Sigmoid colon (tissue), 7 donors: ENCODE data around the gene PLA2G5. TPM values are rescaled to one million over a fixed set of nuclear protein-coding genes. Genes with fewer than 3 reads are reported as not detected.
A peak's percentile ranks its signal among the peaks of the same experiment; 100 is the strongest.

ENCODE experiments used
- DNase-seq: peaks from one replicate; pipeline ENCODE4 v3.0.0-alpha.2; 2019
- H3K27ac ChIP-seq, 4 donors: fragments of 200-600 bp; sonication (generic); one replicate each; pipeline ENCODE4 v1.5.1; 2016 to 2019; ENCODE audit warnings: mild to moderate bottlenecking in 1 of 4
- H3K27me3 ChIP-seq, 3 donors: fragments of 200-600 bp; sonication (generic); one replicate each; pipeline ENCODE4 v1.5.1; 2019; ENCODE audit warnings: mild to moderate bottlenecking in 1 of 3
- H3K36me3 ChIP-seq, 4 donors: fragments of 200-600 bp; sonication (generic); one replicate each; pipeline ENCODE4 v1.5.1; 2016 to 2019
- H3K4me1 ChIP-seq, 4 donors: fragments of 200-600 bp; sonication (generic); one replicate each; pipeline ENCODE4 v1.5.1; 2017 to 2019
- H3K4me3 ChIP-seq, 4 donors: fragments of 200-600 bp; sonication (generic); one replicate each; pipeline ENCODE4 v1.5.1; 2017 to 2019; ENCODE audit warnings: mild to moderate bottlenecking in 2 of 4, moderate library complexity in 1 of 4
- H3K9me3 ChIP-seq, 4 donors: fragments of 200-600 bp in 3 of 4; sonication (generic) in 3 of 4; one replicate each; pipeline versions ENCODE4 v1.5.1 to v1.6.1; 2013 to 2019
- EP300 ChIP-seq, 4 donors: sonication (generic); formaldehyde crosslinking; IDR thresholded peaks; one replicate each; pipeline ENCODE4 v1.6.1; 2017; ENCODE audit warnings: antibody characterized with exemption in 4 of 4
- POLR2A ChIP-seq, 2 donors: fragments of 450-650 bp; IDR thresholded peaks; one replicate each; pipeline ENCODE4 v1.6.1; 2016; ENCODE audit warnings: antibody characterized with exemption in 2 of 2, mild to moderate bottlenecking in 2 of 2, moderate library complexity in 2 of 2
- POLR2AphosphoS5 ChIP-seq, 4 donors: sonication (generic); formaldehyde crosslinking; IDR thresholded peaks; one replicate each; pipeline ENCODE4 v1.6.1; 2017; ENCODE audit warnings: antibody characterized with exemption in 4 of 4
- WGBS, 2 donors: extraction: QIAGEN DNeasy Blood & Tissue Kit; methylation state at CpG; one replicate each; pipeline ENCODE4 v1.1.7; 2013; 5-methylcytosine and 5-hydroxymethylcytosine counted together
- intact Hi-C: fragments of 100-400 bp; cut with DNase I; formaldehyde crosslinking; loops from one replicate; pipeline ENCODE4 v1.15.1; 2023
- polyA plus RNA-seq, 3 donors: library from polyadenylated mRNA; stranded (reverse); fragments of 200-250 nt; gene quantifications; one replicate each; pipeline ENCODE4 v1.2.3, GENCODE V29; 2013
- total RNA-seq, 4 donors: library from RNA; depleted of rRNA; stranded (reverse); fragments of >200 nt; gene quantifications; one replicate each; pipeline ENCODE4 v1.1.0, GENCODE V29; 2016
- TF ChIP-seq, protein P1 (sequence below), 4 experiments: fragments of 450-650 bp in 3 of 4; fragments of 200-600 bp in 1 of 4; IDR thresholded peaks; one replicate each; pipeline ENCODE4 v1.5.1; 2016 to 2019; ENCODE audit warnings: antibody characterized with exemption in 4 of 4, mild to moderate bottlenecking in 3 of 4, moderate library complexity in 2 of 4
- donor health status: healthy with polysubstance abuse.
- donor health status: Bipolar disorder and iron deficiency.
- donor health status: healthy.

PLA2G5 gene
- total and polyA plus RNA-seq, 7 donors: 0.69 to 45.4 (median 18.6) TPM

- Histone ChIP-seq H3K4me3 (no peak overlapping the region), H3K9me3 (no peaks in the 10 kb centered on the region), H3K27me3 (no peaks in the 10 kb centered on the region), H3K27ac (no peak overlapping the region), H3K36me3 (no peaks in the 10 kb centered on the region), H3K4me1 (peaks cover 0 to 9% (median 7%) of the 10 kb centered on the region in 4 donors)
- no peak for TF ChIP-seq POLR2AphosphoS5 (IDR thresholded peaks at IDR 0.05)
- TF ChIP-seq EP300 (IDR thresholded peaks at IDR 0.05): no peak
- TF ChIP-seq, protein P1, sequence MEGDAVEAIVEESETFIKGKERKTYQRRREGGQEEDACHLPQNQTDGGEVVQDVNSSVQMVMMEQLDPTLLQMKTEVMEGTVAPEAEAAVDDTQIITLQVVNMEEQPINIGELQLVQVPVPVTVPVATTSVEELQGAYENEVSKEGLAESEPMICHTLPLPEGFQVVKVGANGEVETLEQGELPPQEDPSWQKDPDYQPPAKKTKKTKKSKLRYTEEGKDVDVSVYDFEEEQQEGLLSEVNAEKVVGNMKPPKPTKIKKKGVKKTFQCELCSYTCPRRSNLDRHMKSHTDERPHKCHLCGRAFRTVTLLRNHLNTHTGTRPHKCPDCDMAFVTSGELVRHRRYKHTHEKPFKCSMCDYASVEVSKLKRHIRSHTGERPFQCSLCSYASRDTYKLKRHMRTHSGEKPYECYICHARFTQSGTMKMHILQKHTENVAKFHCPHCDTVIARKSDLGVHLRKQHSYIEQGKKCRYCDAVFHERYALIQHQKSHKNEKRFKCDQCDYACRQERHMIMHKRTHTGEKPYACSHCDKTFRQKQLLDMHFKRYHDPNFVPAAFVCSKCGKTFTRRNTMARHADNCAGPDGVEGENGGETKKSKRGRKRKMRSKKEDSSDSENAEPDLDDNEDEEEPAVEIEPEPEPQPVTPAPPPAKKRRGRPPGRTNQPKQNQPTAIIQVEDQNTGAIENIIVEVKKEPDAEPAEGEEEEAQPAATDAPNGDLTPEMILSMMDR (IDR thresholded peaks at IDR 0.05): no peak
- TF ChIP-seq POLR2A (IDR thresholded peaks at IDR 0.05): no peak
- intact Hi-C loops: no loop called here
- WGBS, 2 donors: 82 to 84% methylated on average over 4 of the region's 4 CpGs
- DNase-seq: peak; percentile 18
Observed at GRCh38 chr1:20115479-20115878, 45.5 kb downstream of the PLA2G5 start.

- Histone ChIP-seq H3K27me3 (no peaks in the 10 kb centered on the region), H3K36me3 (no peaks in the 10 kb centered on the region), H3K9me3 (no peaks in the 10 kb centered on the region), H3K4me1 (peaks cover 0 to 7% (median 5%) of the 10 kb centered on the region in 4 donors), H3K4me3 (no peak overlapping the region), H3K27ac (no peak overlapping the region)
- WGBS, 2 donors: 84 to 91% methylated on average over 7 of the region's 7 CpGs
- peak; percentile 40 for DNase-seq
- intact Hi-C loops: no loop called here
- TF ChIP-seq, protein P1 (IDR thresholded peaks at IDR 0.05): no peak
- TF ChIP-seq EP300 (IDR thresholded peaks at IDR 0.05) (no peak), POLR2AphosphoS5 (IDR thresholded peaks at IDR 0.05) (no peak), POLR2A (IDR thresholded peaks at IDR 0.05) (no peak)
Observed at GRCh38 chr1:20115916-20116315, 45.9 kb downstream of the PLA2G5 start.

- intact Hi-C loops: no loop called here
- no peak for DNase-seq
- Histone ChIP-seq H3K4me3 (no peak overlapping the region), H3K4me1 (no peaks in the 10 kb centered on the region), H3K27ac (no peak overlapping the region), H3K27me3 (no peaks in the 10 kb centered on the region), H3K36me3 (no peaks in the 10 kb centered on the region), H3K9me3 (no peaks in the 10 kb centered on the region)
- TF ChIP-seq, protein P1 (IDR thresholded peaks at IDR 0.05): no peak
- TF ChIP-seq POLR2AphosphoS5 (IDR thresholded peaks at IDR 0.05) (no peak), POLR2A (IDR thresholded peaks at IDR 0.05) (no peak), EP300 (IDR thresholded peaks at IDR 0.05) (no peak)
Observed at GRCh38 chr1:20117236-20117635, 47.2 kb downstream of the PLA2G5 start.

DNA sequence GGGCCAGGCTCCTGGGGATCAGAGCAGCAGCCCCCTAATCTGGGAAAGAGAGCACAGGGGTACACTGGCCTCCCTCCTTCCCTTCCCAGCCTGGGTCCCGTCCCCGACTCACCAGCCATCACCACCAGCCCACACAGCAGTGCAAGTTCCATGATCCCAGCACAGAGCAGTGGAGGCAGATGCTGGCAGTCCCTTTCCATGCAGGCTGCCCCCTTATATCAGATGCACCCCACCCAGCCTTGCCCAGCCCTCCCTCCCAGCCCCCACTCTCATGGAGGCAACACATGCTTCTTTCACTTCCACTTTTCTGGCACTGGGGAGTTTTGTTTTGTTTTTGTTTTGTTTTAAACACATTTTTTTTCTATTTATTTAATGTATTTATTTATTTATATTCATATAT is 49.4 kb downstream of the PLA2G5 start, which contains the start of gene PLA2G2D:
PLA2G2D (minus strand) TSS at position 190 of the 400 bp plus-strand sequence; CDS start at position 152, 38 bp downstream.
- Histone ChIP-seq H3K4me3 (no peak within 1 kb of the TSS), H3K4me1 (peaks cover 0 to 7% (median 5%) of the 10 kb centered on the region in 4 donors), H3K36me3 (no peaks in the 10 kb centered on the region), H3K27ac (no peak within 1 kb of the TSS), H3K27me3 (no peaks in the 10 kb centered on the region), H3K9me3 (no peaks in the 10 kb centered on the region)
- WGBS, 2 donors: 86 to 95% methylated on average over 2 of the region's 2 CpGs
- TF ChIP-seq POLR2A (IDR thresholded peaks at IDR 0.05) (no peak), EP300 (IDR thresholded peaks at IDR 0.05) (no peak), POLR2AphosphoS5 (IDR thresholded peaks at IDR 0.05) (no peak)
- TF ChIP-seq, protein P1 (IDR thresholded peaks at IDR 0.05): no peak
- intact Hi-C loops: no loop called here
- DNase-seq: peak; percentile 39

DNA sequence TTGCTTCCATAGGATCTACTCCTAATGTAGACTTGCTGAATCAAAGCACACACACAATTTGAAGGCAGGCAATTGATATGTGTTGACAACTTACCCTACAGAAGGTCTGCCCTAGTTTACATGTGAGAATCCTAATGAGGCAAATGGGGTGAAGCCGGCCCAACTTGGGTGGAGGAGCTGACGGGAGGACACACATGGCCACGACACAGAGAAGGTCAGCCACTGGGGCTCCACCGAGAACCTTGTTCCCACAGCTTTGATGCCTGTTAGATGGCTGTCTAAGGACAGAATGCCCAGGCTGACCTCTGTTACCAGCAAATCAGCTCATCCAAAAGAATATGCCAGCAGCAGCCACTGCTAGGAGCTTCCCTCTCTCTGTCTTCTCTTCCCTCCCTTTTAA is 50.8 kb downstream of the PLA2G5 start:
- WGBS, 2 donors: 96% methylated on average over 4 of the region's 4 CpGs
- Histone ChIP-seq H3K4me1 (peaks cover 0 to 12% (median 12%) of the 10 kb centered on the region in 4 donors), H3K27me3 (no peaks in the 10 kb centered on the region), H3K36me3 (no peaks in the 10 kb centered on the region), H3K27ac (no peak overlapping the region), H3K4me3 (no peak overlapping the region), H3K9me3 (no peaks in the 10 kb centered on the region)
- peak; percentile 38 for DNase-seq
- intact Hi-C loops: no loop called here
- TF ChIP-seq, protein P1 (IDR thresholded peaks at IDR 0.05): no peak
- TF ChIP-seq EP300 (IDR thresholded peaks at IDR 0.05) (no peak), POLR2A (IDR thresholded peaks at IDR 0.05) (no peak), POLR2AphosphoS5 (IDR thresholded peaks at IDR 0.05) (no peak)
